ENCODE measurements around the gene CLPSL2.

The CLPSL2 gene

GRCh38 chr6:35746516-35746915 lies 29.9 kb upstream of the CLPSL2 start:
- DNase-seq (ENCODE audit: low read depth): no peak

GRCh38 chr6:35747877-35748276 lies 28.5 kb upstream of the CLPSL2 start:
- DNase-seq (ENCODE audit: low read depth): no peak

GRCh38 chr6:35750557-35750956 lies 25.8 kb upstream of the CLPSL2 start:
- no peak for DNase-seq (ENCODE audit: low read depth)

GRCh38 chr6:35751594-35751993 lies 24.8 kb upstream of the CLPSL2 start:
- DNase-seq (ENCODE audit: low read depth): no peak

GRCh38 chr6:35752330-35752729 lies 24.1 kb upstream of the CLPSL2 start:
- no peak for DNase-seq (ENCODE audit: low read depth)

- DNase-seq (ENCODE audit: low read depth): no peak
Observed at GRCh38 chr6:35754452-35755277, 21.7 kb upstream of the CLPSL2 start.

GRCh38 chr6:35755278-35755924 lies 21.0 kb upstream of the CLPSL2 start:
- no peak for DNase-seq (ENCODE audit: low read depth)

GRCh38 chr6:35757456-35758123 lies 18.8 kb upstream of the CLPSL2 start:
- no peak for DNase-seq (ENCODE audit: low read depth)

- no peak for DNase-seq (ENCODE audit: low read depth)
Observed at GRCh38 chr6:35759426-35759825, 17.0 kb upstream of the CLPSL2 start.

GRCh38 chr6:35765739-35766138 lies 10.7 kb upstream of the CLPSL2 start:
- no peak for DNase-seq (ENCODE audit: low read depth)

GRCh38 chr6:35769211-35769610 lies 7.2 kb upstream of the CLPSL2 start:
- DNase-seq (ENCODE audit: low read depth): no peak

- DNase-seq (ENCODE audit: low read depth): no peak
Observed at GRCh38 chr6:35771343-35771627, 5.1 kb upstream of the CLPSL2 start.

GRCh38 chr6:35774116-35774794 lies 2.1 kb upstream of the CLPSL2 start:
- DNase-seq (ENCODE audit: low read depth): no peak

GRCh38 chr6:35775031-35775430 lies 1.4 kb upstream of the CLPSL2 start:
- DNase-seq (ENCODE audit: low read depth): no peak

GRCh38 chr6:35777356-35778102 lies 1.1 kb downstream of the CLPSL2 start:
- no peak for DNase-seq (ENCODE audit: low read depth)

- DNase-seq (ENCODE audit: low read depth): no peak
Observed at GRCh38 chr6:35778437-35778836, 2.0 kb downstream of the CLPSL2 start.

- no peak for DNase-seq (ENCODE audit: low read depth)
Observed at GRCh38 chr6:35780719-35781118, 4.3 kb downstream of the CLPSL2 start, which contains the start of gene CLPSL1. TSS of gene CLPSL1 (plus strand) at chr6:35781019. CDS start at chr6:35781111, 92 bp downstream.

GRCh38 chr6:35781290-35781689 lies 4.9 kb downstream of the CLPSL2 start:
- no peak for DNase-seq (ENCODE audit: low read depth)

- DNase-seq (ENCODE audit: low read depth): no peak
Observed at GRCh38 chr6:35782424-35782823, 6.0 kb downstream of the CLPSL2 start.

GRCh38 chr6:35784200-35784599 lies 7.8 kb downstream of the CLPSL2 start:
- no peak for DNase-seq (ENCODE audit: low read depth)

GRCh38 chr6:35786272-35786671 lies 9.9 kb downstream of the CLPSL2 start:
- DNase-seq (ENCODE audit: low read depth): no peak

GRCh38 chr6:35786810-35787209 lies 10.4 kb downstream of the CLPSL2 start:
- DNase-seq (ENCODE audit: low read depth): no peak
